GM21360 (cell line): Measurements from ENCODE around the gene APBA1.

Source experiments
- ATAC-seq: cut with Tn5 transposase; IDR thresholded peaks from one replicate; pipeline ENCODE4 v1.9.1; 2021; ENCODE audit warnings: mild to moderate bottlenecking, moderate library complexity; ENCODE audit not compliant: unreplicated experiment

Gene APBA1

GRCh38 chr9:69580582-69581214, 91.5 kb downstream of the APBA1 start:
- no peak for ATAC-seq

- no peak for ATAC-seq
Observed at GRCh38 chr9:69579760-69580581, 92.2 kb downstream of the APBA1 start.

DNA sequence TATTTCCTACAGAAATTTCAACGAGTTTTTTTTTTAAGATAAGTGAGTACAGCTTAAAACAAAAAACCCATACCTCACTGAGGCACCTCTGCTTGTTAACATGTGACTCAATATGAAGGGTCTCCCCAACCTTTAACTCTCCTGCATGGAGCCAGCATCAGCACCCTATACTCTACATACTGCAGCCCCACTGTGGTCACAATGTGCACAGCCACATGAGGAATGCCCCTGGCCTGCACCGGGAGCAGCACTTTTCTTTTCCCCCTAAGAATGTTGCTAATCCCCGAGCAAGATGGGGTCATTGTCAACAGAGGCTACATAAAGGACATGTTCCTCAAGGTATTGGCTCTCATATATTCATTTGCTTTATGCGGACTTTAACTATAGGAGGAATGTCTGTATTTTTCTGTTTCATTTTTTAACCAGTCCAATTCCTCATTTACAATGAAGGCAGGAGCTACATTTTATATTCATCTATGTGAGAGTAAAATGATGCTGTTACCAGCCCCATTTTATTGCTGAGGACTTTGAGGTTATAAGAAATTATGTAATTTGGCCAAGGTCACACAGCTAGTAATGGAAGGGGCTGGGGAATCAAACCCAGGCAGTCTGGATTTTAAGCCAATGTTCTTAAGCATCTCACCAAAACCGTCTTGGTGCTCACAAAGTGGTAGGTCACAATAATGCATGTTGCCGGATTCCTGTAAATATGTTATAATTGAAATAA, 93.0 kb downstream of the APBA1 start:
- ATAC-seq = no peak

DNA sequence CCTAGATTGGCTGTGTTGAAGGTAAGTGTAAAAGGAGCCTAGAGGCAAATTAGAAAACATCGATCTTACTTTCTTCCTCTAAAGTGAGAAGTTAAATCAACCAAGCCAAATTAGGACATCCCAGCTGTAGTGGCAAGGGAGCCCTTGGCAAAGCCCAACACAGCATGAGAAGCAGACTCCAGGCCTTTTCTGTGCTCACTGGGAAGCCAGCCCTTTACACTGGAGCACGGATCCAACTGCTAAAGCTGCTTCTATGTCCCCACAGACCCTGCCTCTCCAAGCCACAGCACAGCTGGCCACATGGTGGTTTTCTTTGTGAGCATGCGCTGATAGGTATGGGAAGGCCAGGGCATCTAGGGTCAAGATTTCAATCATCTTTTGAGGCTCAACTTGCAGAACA, 94.1 kb downstream of the APBA1 start:
- ATAC-seq = no peak

GRCh38 chr9:69577123-69577522, 95.0 kb downstream of the APBA1 start:
- no peak for ATAC-seq

- no peak for ATAC-seq
Observed at GRCh38 chr9:69574057-69574456, 98.1 kb downstream of the APBA1 start.

DNA sequence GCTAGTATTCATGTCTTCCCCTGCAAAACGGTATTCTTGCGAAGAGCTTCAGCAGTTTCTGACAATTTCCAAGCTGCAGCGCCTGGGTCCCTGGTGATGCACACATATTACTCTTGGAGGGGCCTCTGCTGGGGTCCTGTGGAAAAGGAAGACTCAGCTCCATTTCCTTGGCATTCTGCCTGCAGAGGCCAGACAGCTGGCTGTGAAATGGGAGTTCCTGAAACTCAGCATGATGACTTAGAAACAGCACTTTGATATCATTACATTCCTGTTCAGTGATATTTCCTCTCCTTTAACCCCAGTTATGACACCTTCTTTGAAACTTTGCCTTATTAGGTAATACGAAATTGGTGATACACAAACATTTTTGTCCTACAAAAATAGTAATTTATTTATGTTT, 98.5 kb downstream of the APBA1 start:
- no peak for ATAC-seq

GRCh38 chr9:69572611-69573010, 99.6 kb downstream of the APBA1 start:
- no peak for ATAC-seq

DNA sequence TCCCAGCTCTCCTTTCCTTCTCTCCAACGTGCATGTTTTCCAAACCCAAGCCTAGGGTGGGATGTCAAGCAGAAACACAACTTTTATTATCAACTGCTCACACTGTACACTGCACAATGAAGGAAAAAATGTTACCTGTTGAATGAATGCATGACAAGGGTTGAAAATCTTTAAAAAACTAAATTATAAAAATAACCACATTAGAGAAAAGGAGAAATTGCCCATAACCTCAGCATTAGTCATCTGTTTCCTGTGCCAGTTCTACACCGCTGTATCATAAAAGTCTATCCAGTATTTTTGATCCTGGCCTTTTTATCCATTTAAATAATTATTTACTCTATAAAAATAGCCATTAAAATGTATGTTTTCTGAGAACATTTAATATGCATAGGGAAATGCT, 101.1 kb downstream of the APBA1 start:
- ATAC-seq = no peak

DNA sequence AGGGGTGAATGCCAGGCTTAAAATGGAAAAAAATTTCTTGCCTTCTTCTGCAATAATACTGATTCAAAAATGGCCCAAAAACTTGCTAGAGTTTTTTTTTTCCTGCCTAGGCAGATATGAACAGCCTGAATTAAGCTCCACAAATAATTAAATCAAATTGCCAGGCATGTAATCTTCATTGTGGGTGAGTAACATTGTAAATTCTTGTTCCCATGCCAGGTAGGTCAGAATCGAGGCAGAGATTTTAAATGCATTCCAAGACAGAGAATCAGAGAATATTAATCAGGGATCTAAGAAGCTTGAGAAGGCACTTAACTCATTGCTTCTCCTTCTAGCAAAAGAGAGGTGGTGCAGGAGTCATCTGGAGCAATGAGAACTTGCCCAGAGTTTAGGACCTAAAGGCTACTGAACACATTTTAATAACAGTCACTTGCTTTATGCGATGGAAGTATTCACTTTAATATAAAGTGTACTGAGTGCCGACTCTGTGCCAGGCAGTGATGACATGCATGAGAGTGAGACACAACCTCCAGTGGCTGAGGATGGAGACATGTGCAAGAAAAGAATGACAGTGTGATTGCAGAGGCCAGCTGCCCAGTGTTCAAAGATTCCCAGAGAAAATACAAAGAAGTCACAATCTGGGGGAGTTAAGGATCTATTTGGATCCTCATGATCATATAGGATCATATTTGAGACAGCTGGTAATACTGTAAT, 102.3 kb downstream of the APBA1 start:
- no peak for ATAC-seq

DNA sequence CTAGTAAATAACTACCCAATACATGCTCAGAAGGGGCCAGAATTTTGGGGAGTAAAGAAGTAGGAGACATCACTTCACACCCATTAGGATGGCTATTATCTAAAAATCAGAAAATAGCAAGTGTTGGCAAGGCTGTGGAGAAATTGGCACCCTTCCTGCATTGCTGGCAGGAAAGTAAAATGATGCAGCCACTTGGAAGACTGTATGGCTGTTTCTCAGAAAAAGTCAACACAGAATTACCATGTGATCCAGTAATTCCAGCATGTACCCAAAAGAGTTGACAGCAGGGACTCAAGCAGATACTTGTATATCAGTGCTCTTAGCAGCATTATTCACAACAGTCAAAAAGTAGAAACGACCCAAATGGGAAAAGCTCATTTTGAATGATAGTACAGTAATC, 107.6 kb downstream of the APBA1 start:
- ATAC-seq = no peak

- ATAC-seq = no peak
Observed at GRCh38 chr9:69559126-69559525, 113.0 kb downstream of the APBA1 start.

DNA sequence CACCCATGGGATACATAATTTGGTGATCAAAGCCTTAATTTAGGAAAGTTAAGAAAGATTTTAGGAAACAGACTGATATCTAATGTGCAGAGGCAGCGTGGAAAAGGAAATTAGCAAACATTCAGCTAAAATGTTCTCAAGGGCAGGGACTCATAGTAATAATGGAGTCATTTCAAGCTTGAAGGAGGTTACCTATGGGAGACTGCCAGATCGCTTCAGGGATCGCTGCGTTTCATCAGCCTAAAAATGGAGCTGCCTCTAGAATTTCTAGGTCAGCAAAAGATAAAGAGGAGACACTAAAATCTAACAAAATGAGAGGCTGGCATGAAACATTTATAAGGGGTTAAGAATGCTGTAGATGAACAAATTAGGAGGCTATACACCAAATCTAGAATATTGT, 115.5 kb downstream of the APBA1 start:
- ATAC-seq = no peak

DNA sequence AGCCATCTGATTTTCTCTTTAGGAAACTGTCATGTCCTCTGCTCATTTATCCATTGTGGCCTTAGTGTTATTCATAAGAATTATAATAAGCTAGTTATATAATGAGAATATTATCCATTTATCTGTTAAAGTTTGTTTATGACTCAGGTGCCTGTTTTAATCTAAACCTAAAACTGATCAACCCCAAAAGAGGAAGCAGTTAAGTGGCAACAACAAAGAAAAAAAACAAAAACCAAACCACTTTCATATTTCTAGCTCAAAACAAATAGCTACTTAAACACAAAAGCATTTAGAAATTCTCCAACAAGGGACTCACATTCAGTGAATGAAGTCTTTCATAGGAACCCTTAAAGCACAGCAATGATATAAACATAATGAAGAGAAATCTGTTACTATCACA, 116.4 kb downstream of the APBA1 start:
- no peak for ATAC-seq

- ATAC-seq = no peak
Observed at GRCh38 chr9:69554945-69555344, 117.2 kb downstream of the APBA1 start.

GRCh38 chr9:69549310-69550202, 122.6 kb downstream of the APBA1 start:
- no peak for ATAC-seq

DNA sequence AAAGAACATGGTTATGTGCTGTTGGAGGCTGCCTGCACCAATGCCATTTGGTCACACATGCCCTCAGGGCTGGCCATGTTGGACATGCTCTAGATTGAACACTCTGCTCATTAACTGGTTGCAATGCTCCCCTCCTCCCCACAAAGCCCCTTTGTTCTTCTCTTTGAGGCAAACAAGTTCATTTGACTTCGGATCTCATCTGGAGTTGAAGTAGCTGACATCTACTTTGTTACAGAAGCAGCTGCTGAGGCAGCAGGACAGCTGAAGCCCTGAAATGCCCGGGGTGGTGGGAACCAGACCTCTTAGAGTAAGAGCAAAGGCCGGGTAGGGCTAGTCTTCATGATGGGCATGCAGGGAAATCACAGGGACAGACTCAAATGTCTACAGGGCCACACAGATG, 123.5 kb downstream of the APBA1 start:
- no peak for ATAC-seq

GRCh38 chr9:69546265-69546664, 125.9 kb downstream of the APBA1 start:
- ATAC-seq = no peak

DNA sequence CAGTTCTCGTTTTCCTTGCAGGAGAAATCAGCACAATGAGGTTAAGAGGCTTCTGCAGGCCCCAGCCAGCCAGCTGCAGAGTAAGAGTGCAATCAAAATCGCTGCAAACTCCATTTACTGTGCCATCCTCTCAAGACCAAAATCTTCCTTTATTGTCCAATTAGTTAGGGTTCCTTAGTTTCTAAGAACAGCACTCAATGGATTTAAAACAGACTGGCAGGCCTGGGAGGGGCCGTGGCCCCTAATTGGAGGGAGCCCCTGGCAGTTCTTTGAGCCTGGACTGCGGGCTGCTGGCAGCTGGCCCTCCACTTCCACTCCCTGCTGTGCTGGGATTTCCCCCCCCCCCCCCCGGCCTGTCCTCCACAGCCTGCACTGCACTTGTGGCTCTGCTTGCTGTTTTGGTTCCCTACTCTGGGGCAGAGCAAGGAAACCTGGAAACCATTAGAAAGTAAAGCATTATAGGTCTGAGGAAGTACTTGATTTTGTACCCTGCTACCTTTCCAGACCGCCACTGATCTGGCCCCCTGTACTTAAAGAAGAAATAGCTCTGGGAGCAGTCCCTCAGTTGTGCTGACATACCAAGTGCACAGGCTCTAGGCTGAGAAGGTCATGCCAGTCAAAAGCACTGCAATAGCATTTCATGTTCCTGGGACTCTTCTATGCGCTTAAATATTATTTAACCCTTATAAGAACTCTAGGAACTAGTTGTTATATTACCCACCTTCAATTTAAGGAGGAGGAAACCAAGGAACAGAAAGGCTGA, 129.0 kb downstream of the APBA1 start:
- ATAC-seq = no peak

GRCh38 chr9:69542058-69542457, 130.1 kb downstream of the APBA1 start:
- no peak for ATAC-seq
